Choroid plexus epithelial cell (primary cell): ENCODE results near the gene DUSP1.

ENCODE experiments used
- DNase-seq: peaks from one replicate; pipeline ENCODE4 v3.0.0-alpha.2; 2010; ENCODE audit warnings: low read depth
- H3K4me3 ChIP-seq: 2 replicates; pipeline ENCODE4 v1.5.1; 2011; ENCODE audit warnings: low read depth, mild to moderate bottlenecking, control low read depth, low read length, moderate library complexity
- TF ChIP-seq, protein P1 (sequence below): conservative IDR thresholded peaks from 2 replicates; pipeline ENCODE4 v1.5.1; 2011; ENCODE audit warnings: low read depth, mild to moderate bottlenecking, control low read depth, inconsistent platforms, low read length, moderate library complexity

The DUSP1 gene

GRCh38 chr5:172769616-172770373, 1.2 kb downstream of the DUSP1 start:
- peak; percentile 77 for DNase-seq
- peak overlapping the region; percentile 76 for H3K4me3 ChIP-seq
- TF ChIP-seq, protein P1, sequence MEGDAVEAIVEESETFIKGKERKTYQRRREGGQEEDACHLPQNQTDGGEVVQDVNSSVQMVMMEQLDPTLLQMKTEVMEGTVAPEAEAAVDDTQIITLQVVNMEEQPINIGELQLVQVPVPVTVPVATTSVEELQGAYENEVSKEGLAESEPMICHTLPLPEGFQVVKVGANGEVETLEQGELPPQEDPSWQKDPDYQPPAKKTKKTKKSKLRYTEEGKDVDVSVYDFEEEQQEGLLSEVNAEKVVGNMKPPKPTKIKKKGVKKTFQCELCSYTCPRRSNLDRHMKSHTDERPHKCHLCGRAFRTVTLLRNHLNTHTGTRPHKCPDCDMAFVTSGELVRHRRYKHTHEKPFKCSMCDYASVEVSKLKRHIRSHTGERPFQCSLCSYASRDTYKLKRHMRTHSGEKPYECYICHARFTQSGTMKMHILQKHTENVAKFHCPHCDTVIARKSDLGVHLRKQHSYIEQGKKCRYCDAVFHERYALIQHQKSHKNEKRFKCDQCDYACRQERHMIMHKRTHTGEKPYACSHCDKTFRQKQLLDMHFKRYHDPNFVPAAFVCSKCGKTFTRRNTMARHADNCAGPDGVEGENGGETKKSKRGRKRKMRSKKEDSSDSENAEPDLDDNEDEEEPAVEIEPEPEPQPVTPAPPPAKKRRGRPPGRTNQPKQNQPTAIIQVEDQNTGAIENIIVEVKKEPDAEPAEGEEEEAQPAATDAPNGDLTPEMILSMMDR: no peak

DNA sequence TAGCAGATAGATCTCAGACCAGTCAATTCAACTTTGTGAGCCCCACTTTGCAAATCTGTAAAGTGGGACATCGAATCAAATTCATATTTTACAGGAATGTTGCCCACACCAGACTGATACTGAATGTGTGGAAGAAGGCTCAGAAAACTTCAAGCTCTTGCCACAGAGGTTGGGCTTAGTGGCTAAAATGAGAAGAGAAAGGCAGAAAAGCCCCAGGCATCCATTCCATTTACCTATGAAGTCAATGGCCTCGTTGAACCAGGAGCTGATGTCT, 1.7 kb downstream of the DUSP1 start:
- TF ChIP-seq, protein P1: no peak
- DNase-seq: no peak

GRCh38 chr5:172768573-172769341, 2.2 kb downstream of the DUSP1 start:
- TF ChIP-seq, protein P1: no peak
- peak; percentile 82 for DNase-seq
- peak overlapping the region; percentile 76 for H3K4me3 ChIP-seq

More for the DNA sequence above, 1.7 kb downstream of the DUSP1 start:
- H3K4me3 ChIP-seq: peak overlapping the region; percentile 76

DNA sequence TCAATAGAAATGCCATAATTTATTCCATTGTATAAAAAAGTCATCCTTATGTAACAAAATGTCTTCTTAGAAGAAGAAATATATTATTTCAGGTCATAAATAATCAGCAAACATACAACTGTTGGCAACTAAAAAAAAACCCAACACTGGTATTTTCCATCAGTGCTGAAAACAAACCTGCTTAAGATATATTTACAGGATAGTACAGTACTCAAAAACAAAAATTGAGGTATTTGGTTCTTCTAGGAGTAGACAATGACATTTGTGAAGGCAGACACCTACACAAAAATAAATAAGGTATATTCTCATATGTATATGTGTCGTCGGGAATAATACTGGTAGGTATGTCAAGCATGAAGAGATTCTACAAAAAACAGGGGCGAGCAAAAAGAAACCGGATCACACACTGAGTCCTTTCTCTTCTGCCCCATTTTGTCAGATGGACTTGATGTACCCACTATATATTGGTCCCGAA, 2.9 kb downstream of the DUSP1 start:
- H3K4me3 ChIP-seq: peak overlapping the region; percentile 76
- no peak for DNase-seq
- TF ChIP-seq, protein P1: no peak

DNA sequence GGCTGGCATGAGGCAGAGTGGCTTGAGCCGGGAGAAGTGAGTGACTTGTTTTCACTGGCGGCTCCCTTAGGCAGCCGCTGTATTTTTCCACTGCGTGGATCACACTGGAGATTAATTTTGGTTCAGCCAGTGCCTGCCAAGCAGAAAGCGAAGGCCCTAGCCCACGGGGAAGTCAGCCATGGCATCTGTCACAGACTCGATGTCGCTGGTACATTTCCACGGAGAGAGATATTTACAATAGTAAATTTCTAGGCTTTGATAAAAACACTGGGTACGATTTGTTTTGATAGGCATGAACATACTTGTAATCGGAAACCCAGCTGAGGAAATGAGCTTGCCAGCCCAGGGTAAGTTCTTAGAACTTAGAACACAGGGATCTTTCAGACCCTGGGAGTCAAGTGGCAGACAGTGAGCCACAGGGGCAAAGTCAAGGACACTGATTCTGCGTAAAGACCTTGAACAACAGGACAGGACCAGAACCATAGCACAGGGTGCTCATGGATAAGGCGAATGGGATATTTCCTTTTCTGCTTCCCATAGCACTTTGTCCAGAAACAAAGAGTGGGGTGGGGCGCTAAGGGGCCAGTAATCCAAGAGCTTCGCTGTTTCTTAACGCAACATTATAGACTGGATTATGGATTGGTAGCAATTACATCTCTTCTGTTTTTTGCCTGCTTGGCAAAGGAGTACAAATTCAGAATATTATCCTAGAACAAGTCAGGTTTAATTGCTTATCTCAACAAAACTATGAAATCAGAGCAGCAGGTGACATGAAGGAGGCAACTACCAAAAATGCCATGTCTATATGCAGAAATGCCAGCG, 4.5 kb downstream of the DUSP1 start:
- TF ChIP-seq, protein P1: no peak
- peak; percentile 94 for DNase-seq
- H3K4me3 ChIP-seq: peak overlapping the region; percentile 76

DNA sequence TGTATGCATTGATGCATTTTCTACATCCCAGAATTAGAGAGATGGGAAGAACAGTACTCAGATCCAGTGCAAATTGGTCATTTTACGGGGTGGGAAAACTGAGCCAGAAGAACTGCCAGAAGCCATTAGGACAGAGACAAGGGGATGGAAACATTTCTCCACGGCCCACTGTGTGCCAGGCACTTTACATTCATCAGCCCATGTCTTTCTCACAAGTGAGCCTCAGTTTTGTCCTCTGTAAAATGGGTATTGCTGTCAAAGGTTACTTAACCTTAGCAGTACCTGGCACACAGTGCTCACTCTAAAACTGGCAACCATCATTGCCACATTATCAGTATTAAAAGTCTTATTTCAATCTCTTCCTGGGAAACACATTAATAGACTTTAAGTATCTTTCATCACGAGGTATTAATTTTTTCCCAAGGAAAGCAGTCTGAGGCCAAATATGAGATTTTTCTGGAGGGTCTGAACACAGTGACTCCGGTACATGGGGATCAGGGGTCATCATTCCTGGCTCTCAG, 5.2 kb downstream of the DUSP1 start:
- peak; percentile 96 for DNase-seq
- TF ChIP-seq, protein P1: no peak
- H3K4me3 ChIP-seq: peak overlapping the region; percentile 76
